ENCODE results near the gene E2F1. TPM values are rescaled to one million over a fixed set of nuclear protein-coding genes. Genes with fewer than 3 reads are reported as not detected.

E2F1 gene
- total and polyA plus RNA-seq, 2 donors (not counting 3 experiments of a cell fraction or from before 2014, with no cell fraction given), result 20.7 to 29.6 TPM

- DNase-seq (ENCODE audit: low read depth, low spot score) (no peak), FAIRE-seq (no peak)
- H3K9me1 ChIP-seq (replicated peaks; ENCODE audit: control insufficient read depth, extremely low read depth, insufficient read depth, low read length), result no peaks in the 10 kb centered on the region
- H3K79me2 ChIP-seq (ENCODE audit: control insufficient read depth, insufficient read depth, low read length), result no peaks in the 10 kb centered on the region
- H3K27me3 ChIP-seq (ENCODE audit: control insufficient read depth in 2 of 2, insufficient read depth in 2 of 2, low read length in 2 of 2), result no peaks in the 10 kb centered on the region
- H3K36me3 ChIP-seq (ENCODE audit: control insufficient read depth in 2 of 2, extremely low read depth in 1 of 2, insufficient read depth in 2 of 2, low read length in 2 of 2), result no peaks in the 10 kb centered on the region
- no peak overlapping the region for H2AFZ ChIP-seq (ENCODE audit: low read depth, low read length)
- POLR2A ChIA-PET, result no interaction called here
- intact Hi-C loops (cut with micrococcal nuclease), result no loop called here
- TF ChIP-seq POLR2AphosphoS5 (IDR thresholded peaks at IDR 0.05; ENCODE audit: insufficient read depth, low read depth, low read length) (no peak), EZH2 (IDR thresholded peaks at IDR 0.05; ENCODE audit: borderline replicate concordance, low read depth, low read length, severe bottlenecking) (no peak), GATA2 (IDR thresholded peaks at IDR 0.05; ENCODE audit: insufficient read depth, insufficient read length, low read depth, low read length) (no peak), FOS (IDR thresholded peaks at IDR 0.05; ENCODE audit: borderline replicate concordance, insufficient read depth, low read length) (no peak), MAX (IDR thresholded peaks at IDR 0.05; ENCODE audit: insufficient read depth, insufficient read length) (no peak), MYC (IDR thresholded peaks at IDR 0.05; ENCODE audit: low read depth, low read length) (no peak), JUN (IDR thresholded peaks at IDR 0.05; ENCODE audit: borderline replicate concordance, insufficient read depth, insufficient read length, low read depth) (no peak)
- CTCF ChIA-PET, result no interaction called here
- no TSS peak for BruUV-seq (replicated peaks)
- peaks cover 15% of the 10 kb centered on the region for H3K4me1 ChIP-seq (ENCODE audit: control insufficient read depth, extremely low read depth, insufficient read depth, low read length)
- H3K9ac ChIP-seq (replicated peaks; ENCODE audit: extremely low read depth, insufficient read depth, low read length), result no peak overlapping the region
- no peaks in the 10 kb centered on the region for H4K20me1 ChIP-seq (replicated peaks; ENCODE audit: control insufficient read depth, extremely low read depth, insufficient read depth, low read length)
- H3K9me3 ChIP-seq (replicated peaks; ENCODE audit: control insufficient read depth, insufficient read depth, low read length), result no peaks in the 10 kb centered on the region
- dilution Hi-C loops (cut with MboI; ENCODE audit: extremely low pct_ligation_motif_present, low sequenced_read_pairs), result no loop called here
- H3K4me2 ChIP-seq (ENCODE audit: insufficient read depth, low read length), result no peak overlapping the region
- H3K27ac ChIP-seq (ENCODE audit: insufficient read depth, low read depth, low read length), result no peak overlapping the region
- no peak overlapping the region for H3K4me3 ChIP-seq (replicated peaks in 1 of 3; ENCODE audit: insufficient read depth in 1 of 3, low read depth in 1 of 3, low read length in 3 of 3)
Observed at GRCh38 chr20:33728463-33728862, 42.3 kb upstream of the E2F1 start.

- Histone ChIP-seq H3K4me2 (ENCODE audit: insufficient read depth, low read length) (no peak overlapping the region), H3K79me2 (ENCODE audit: control insufficient read depth, insufficient read depth, low read length) (no peaks in the 10 kb centered on the region), H4K20me1 (replicated peaks; ENCODE audit: control insufficient read depth, extremely low read depth, insufficient read depth, low read length) (no peaks in the 10 kb centered on the region), H3K27me3 (ENCODE audit: control insufficient read depth in 2 of 2, insufficient read depth in 2 of 2, low read length in 2 of 2) (no peaks in the 10 kb centered on the region), H3K9ac (replicated peaks; ENCODE audit: extremely low read depth, insufficient read depth, low read length) (no peak overlapping the region), H3K9me1 (replicated peaks; ENCODE audit: control insufficient read depth, extremely low read depth, insufficient read depth, low read length) (no peaks in the 10 kb centered on the region), H3K27ac (ENCODE audit: insufficient read depth, low read depth, low read length) (no peak overlapping the region), H3K36me3 (ENCODE audit: control insufficient read depth in 2 of 2, extremely low read depth in 1 of 2, insufficient read depth in 2 of 2, low read length in 2 of 2) (no peaks in the 10 kb centered on the region), H3K4me3 (replicated peaks in 1 of 3; ENCODE audit: insufficient read depth in 1 of 3, low read depth in 1 of 3, low read length in 3 of 3) (no peak overlapping the region), H3K4me1 (ENCODE audit: control insufficient read depth, extremely low read depth, insufficient read depth, low read length) (peaks cover 10% of the 10 kb centered on the region), H3K9me3 (replicated peaks; ENCODE audit: control insufficient read depth, insufficient read depth, low read length) (no peaks in the 10 kb centered on the region), H2AFZ (ENCODE audit: low read depth, low read length) (no peak overlapping the region)
- TF ChIP-seq JUN (IDR thresholded peaks at IDR 0.05; ENCODE audit: borderline replicate concordance, insufficient read depth, insufficient read length, low read depth) (no peak), EZH2 (IDR thresholded peaks at IDR 0.05; ENCODE audit: borderline replicate concordance, low read depth, low read length, severe bottlenecking) (no peak), FOS (IDR thresholded peaks at IDR 0.05; ENCODE audit: borderline replicate concordance, insufficient read depth, low read length) (no peak), CTCF (IDR thresholded peaks at IDR 0.05; ENCODE audit: extremely low read depth in 1 of 2, insufficient read depth in 1 of 2, low read depth in 1 of 2, low read length in 2 of 2) (no peak), MAX (IDR thresholded peaks at IDR 0.05; ENCODE audit: insufficient read depth, insufficient read length) (no peak), GATA2 (IDR thresholded peaks at IDR 0.05; ENCODE audit: insufficient read depth, insufficient read length, low read depth, low read length) (no peak), POLR2AphosphoS5 (IDR thresholded peaks at IDR 0.05; ENCODE audit: insufficient read depth, low read depth, low read length) (no peak), MYC (IDR thresholded peaks at IDR 0.05; ENCODE audit: low read depth, low read length) (no peak), POLR2A (IDR thresholded peaks at IDR 0.05; ENCODE audit: low read depth, low read length) (no peak)
- ChIA-PET CTCF (no interaction called here), POLR2A (no interaction called here)
- intact Hi-C loops (cut with micrococcal nuclease), result no loop called here
- FAIRE-seq (no peak), DNase-seq (ENCODE audit: low read depth, low spot score) (no peak)
- no TSS peak for BruUV-seq (replicated peaks)
- dilution Hi-C loops (cut with MboI; ENCODE audit: extremely low pct_ligation_motif_present, low sequenced_read_pairs), result no loop called here
Observed at GRCh38 chr20:33727806-33728205, 41.6 kb upstream of the E2F1 start.
